Adrenal gland (tissue), 5 donors: Measurements from ENCODE around the gene OTUB1.

ENCODE experiments used
- CTCF ChIP-seq, 6 experiments: fragments of 450-650 bp in 4 of 6; fragments of 200-600 bp in 2 of 6; sonication (generic) in 1 of 6; IDR thresholded peaks; 1 replicate in 5 of 6; 2 replicates in 1 of 6; pipeline versions ENCODE4 v1.5.1 to v1.8.0; 2016 to 2021; ENCODE audit warnings: antibody characterized with exemption in 6 of 6, mild to moderate bottlenecking in 2 of 6, moderate library complexity in 1 of 6
- POLR2A ChIP-seq, 2 donors: fragments of 450-650 bp; IDR thresholded peaks; one replicate each; pipeline ENCODE4 v1.6.1; 2017; ENCODE audit warnings: antibody characterized with exemption in 2 of 2, mild to moderate bottlenecking in 2 of 2, moderate library complexity in 1 of 2
- donor health status: DM: no; HTN: no; CAD: no.

- peak in 1 of 2 donors; percentile 30 for TF ChIP-seq POLR2A (IDR thresholded peaks at IDR 0.05)
- TF ChIP-seq CTCF (IDR thresholded peaks at IDR 0.05): no peak
Observed at GRCh38 chr11:63979426-63979825, 6.8 kb upstream of the OTUB1 start.
